Right lobe of liver (tissue), 4 donors: Measurements from ENCODE around the gene OXT.

Experiments
- CTCF ChIP-seq, 4 donors: fragments of 200-600 bp in 3 of 4; fragments of 450-650 bp in 1 of 4; IDR thresholded peaks; one replicate each; pipeline versions ENCODE4 v1.5.1 to v1.8.0; 2016 to 2022; ENCODE audit warnings: antibody characterized with exemption in 4 of 4, mild to moderate bottlenecking in 2 of 4
- POLR2A ChIP-seq: fragments of 450-650 bp; IDR thresholded peaks from one replicate; pipeline ENCODE4 v1.6.1; 2017; ENCODE audit warnings: antibody characterized with exemption, mild to moderate bottlenecking
- donor health status: DM: no; HTN: no; CAD: no.
- donor health status: DM: no; HTN: no; CAD: no.
- donor health status: DM: no; HTN: yes; CAD: no.

GRCh38 chr20:3111995-3112394, 40.6 kb downstream of the OXT start:
- TF ChIP-seq CTCF (IDR thresholded peaks at IDR 0.05) (no peak), POLR2A (no peak)
